GM12801 (cell line): ENCODE results near the gene SORBS1.

Experiments used
- CTCF ChIP-seq: IDR thresholded peaks from one replicate; pipeline ENCODE4 v1.5.1; 2011; ENCODE audit warnings: control low read depth; ENCODE audit not compliant: insufficient read length; ENCODE audit errors: extremely low read depth

The SORBS1 gene

GRCh38 chr10:95262763-95263518, 298.2 kb downstream of the SORBS1 start:
- no peak for TF ChIP-seq CTCF

- no peak for TF ChIP-seq CTCF
These were observed 299.2 kb downstream of the SORBS1 start for GRCh38 chr10:95261926-95262325.
